ENCODE data around the gene GAL3ST1.
A peak's percentile ranks its signal among the peaks of the same experiment; 100 is the strongest.
"Not testable (repeated sequence)": the region's sequence is repeated elsewhere in the genome, so short reads cannot be mapped to it uniquely, and the experiment has no call there.

Gene GAL3ST1, protein sequence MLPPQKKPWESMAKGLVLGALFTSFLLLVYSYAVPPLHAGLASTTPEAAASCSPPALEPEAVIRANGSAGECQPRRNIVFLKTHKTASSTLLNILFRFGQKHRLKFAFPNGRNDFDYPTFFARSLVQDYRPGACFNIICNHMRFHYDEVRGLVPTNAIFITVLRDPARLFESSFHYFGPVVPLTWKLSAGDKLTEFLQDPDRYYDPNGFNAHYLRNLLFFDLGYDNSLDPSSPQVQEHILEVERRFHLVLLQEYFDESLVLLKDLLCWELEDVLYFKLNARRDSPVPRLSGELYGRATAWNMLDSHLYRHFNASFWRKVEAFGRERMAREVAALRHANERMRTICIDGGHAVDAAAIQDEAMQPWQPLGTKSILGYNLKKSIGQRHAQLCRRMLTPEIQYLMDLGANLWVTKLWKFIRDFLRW

GRCh38 chr22:30574095-30574981 is at the start of gene GAL3ST1:
Gene GAL3ST1 (minus strand): TSS chr22:30574665. CDS start chr22:30557392, 17,273 bp downstream.
- no peak for DNase-seq

GRCh38 chr22:30619909-30620308 is 45.4 kb upstream of the GAL3ST1 start:
- not testable (repeated sequence) for DNase-seq

DNA sequence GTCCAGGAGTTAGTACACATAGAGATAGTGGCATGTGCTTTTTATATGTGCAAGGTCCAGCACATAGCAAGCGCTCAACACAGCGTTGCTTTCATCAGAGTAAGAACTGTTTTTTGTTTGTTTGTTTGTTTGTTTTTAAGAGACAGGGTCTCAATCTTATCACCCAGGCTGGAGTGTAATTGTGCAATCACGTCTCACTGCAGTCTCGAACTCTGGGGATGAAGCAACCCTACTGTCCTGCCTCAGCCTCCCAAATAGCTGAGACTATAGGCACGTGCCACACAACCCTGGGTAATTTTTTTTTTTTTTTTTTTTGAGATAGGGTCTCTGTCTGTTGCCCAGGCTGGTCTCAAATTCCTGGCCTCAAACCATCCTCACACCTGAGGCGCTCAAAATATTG is 43.4 kb upstream of the GAL3ST1 start:
- no peak for DNase-seq

DNA sequence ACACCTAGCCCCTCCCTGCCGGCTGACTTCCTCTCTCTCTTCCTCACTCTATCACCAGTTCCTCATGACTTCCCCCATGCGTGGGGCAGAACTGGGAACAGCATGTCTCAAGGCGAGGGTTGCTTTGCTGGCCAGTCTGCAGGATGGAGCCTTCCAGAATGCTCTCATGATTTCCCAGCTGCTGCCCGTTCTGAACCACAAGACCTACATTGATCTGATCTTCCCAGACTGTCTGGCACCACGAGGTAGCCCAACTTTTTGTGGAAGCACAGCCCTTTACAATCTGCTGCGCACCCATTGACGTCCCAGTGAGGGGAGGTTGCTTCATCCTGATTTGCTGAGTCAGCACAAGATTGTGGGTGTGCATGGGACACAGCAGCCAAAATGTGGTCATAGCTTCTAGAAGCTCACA is 41.1 kb upstream of the GAL3ST1 start:
- DNase-seq = no peak

GRCh38 chr22:30614879-30615278 is 40.4 kb upstream of the GAL3ST1 start:
- DNase-seq = no peak

DNA sequence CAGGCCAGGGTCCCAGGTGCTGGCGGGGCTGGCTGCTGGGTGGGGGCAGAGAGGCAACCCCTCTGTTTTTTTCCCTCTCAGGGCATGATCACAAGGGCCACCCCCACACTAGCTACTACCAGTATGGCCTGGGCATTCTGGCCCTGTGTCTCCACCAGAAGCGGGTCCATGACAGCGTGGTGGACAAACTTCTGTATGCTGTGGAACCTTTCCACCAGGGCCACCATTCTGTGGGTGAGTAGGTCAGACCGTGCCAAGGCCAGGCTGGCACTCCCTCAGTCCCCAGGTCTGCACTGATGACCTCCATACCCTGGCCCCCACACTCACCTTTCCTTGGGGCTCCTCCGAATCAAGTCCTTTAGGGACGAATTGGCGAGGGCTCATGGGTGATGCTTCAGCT is 39.8 kb upstream of the GAL3ST1 start:
- DNase-seq = no peak

DNA sequence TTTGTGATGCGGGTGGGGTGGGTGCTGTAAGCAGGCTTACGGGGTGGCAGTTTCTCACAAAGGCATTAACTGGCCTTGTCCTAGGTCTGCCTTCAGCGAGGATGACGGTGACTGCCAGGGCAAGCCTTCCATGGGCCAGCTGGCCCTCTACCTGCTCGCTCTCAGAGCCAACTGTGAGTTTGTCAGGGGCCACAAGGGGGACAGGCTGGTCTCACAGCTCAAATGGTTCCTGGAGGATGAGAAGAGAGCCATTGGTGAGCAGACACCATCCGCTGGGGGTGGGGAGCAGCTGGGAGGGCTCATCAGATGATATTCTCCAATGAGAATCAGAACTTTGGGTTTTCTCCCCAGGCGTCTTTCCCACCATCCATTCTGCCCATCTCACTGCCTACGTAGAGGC is 38.3 kb upstream of the GAL3ST1 start:
- DNase-seq = no peak

GRCh38 chr22:30611197-30611596 is 36.7 kb upstream of the GAL3ST1 start:
- no peak for DNase-seq

GRCh38 chr22:30610299-30610698 is 35.8 kb upstream of the GAL3ST1 start:
- no peak for DNase-seq

DNA sequence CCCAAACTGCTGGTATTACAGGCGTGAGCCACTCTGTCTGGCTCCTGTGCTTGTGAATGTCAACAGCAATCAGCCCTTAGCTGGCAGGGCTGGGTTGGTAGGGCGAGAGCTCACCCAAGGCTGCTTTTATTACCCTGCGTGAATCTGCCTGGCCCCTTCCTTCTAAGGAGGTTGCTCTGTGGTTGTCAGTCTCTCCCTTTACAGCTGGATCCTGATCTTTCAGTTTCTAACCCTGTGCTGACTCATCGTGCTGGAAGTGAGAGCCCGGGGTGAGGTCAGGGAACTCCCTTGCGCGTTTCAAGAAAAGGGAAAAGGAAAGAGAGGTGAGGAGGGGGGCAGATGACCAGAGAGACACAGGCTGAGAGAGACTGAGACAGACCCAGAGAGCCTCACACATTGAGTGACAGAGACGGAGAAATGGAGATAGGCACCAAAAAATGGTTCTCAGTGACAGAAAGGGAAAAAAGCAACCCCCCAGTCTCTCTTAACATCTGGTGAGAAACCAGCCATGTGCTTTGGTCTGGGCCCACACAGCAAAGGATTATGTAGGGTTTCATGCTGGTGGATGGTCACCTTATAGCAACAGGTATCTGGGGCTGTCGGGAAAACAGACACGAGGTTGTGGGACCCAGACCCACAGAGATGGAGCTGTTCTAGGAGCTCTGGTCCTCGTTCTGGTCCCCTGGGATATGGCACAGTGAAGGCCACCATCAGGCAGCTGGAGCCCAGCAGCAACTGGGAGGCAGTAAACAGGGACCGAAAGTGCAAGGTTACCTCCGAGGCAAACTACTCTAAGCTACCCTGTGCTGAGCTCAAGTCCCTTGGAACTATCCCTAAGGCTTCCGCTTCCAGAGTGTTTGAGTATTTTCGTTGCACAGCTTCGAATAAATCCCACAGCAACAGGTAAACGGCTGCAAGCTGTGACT is 35.1 kb upstream of the GAL3ST1 start:
- DNase-seq = peak; percentile 78

GRCh38 chr22:30607939-30608338 is 33.5 kb upstream of the GAL3ST1 start:
- DNase-seq = no peak

- DNase-seq = no peak
These were observed 33.0 kb upstream of the GAL3ST1 start for GRCh38 chr22:30607300-30607930.

- DNase-seq = peak; percentile 50
These were observed 32.2 kb upstream of the GAL3ST1 start, which contains the start of gene TCN2 for GRCh38 chr22:30606455-30607299. Gene TCN2 (plus strand): TSS chr22:30607174. CDS start chr22:30607332, 158 bp downstream.

DNA sequence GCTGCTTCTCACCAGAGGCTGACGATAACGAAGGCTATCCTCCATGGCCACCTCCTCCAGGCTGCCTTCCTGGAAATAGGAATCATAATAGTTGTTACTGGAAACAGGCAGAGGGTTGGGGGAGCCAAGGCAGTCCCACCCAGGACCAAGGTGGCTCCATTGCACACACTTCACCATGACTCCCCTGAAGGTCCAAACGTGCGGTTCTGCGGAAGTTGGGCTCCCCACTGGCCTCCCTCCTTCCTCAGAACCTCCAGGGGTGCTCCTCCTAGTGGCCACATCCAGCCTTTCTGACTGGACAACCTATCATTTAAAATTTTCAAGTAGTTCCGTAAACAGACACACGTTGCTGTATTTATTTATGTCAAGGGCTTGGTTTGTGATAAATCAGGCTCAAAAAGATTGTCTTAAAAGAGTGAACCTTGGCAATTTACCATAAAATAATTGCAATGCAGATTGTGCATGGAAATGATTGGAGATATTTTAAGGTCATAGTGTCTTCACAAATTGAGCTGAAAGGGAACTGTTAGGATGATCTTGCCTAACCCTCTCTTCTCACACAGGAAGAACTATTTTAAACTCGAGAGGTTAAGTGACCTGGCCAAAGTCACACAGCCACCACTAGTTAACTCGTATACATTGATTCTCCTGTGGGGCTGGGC is 31.1 kb upstream of the GAL3ST1 start:
- peak; percentile 54 for DNase-seq

DNA sequence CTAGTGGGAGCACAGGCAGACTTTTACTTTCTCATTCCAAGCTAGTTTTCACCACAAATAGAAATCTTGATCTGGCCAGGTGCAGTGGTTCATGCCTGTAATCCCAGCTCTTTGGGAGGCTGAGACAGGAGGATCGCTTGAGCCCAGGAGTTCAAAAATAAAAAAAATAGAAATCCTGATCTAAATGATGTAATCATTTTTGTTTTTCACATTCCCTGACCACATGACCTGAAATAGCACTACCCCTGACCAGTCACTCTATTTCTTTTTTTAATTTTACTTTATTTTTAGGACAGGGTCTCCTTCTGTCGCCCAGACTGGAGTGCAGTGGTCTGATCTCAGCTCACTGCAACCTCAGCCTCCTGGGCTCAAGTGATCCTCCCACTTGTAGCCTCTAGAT is 30.3 kb upstream of the GAL3ST1 start:
- DNase-seq = no peak

GRCh38 chr22:30603801-30604200 is 29.3 kb upstream of the GAL3ST1 start:
- no peak for DNase-seq

- peak; percentile 39 for DNase-seq
These were observed 27.6 kb upstream of the GAL3ST1 start for GRCh38 chr22:30602049-30602448.

DNA sequence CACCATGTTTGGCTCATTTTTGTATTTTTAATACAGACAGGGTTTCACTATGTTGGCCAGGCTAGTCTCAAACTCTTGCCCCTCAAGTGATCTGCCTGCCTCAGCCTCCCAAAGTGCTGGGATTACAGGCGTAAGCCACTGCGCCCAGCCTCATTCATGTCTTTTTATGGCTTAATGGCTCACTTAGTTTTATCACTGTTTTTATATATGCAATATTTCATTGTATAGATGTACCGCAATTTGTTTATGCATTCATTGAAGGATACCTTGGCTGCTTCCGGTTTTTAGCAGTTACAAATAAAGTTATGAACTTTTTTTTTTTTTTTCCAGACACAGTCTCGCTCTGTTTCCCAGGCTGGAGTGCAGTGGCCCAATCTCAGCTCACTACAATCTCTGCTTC is 27.0 kb upstream of the GAL3ST1 start:
- no peak for DNase-seq

DNA sequence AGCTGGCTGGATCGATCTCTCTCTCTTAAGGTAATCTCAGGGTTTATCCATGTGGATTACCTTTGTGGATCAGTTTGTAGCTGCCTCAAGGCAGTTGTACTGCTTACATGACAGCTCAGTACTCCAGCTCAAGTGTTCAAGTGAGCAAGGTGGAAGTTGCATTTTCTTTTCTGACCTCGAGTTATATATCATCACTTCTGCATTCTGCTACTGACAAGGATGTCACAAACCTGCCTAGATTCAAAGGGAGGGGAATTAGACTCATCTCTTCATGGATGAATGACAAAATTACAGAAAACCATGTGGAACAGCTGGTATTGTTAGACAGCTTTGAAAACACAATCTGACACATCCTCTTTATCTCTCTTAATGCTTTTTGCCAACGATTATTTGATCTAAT is 26.5 kb upstream of the GAL3ST1 start:
- DNase-seq = no peak

DNA sequence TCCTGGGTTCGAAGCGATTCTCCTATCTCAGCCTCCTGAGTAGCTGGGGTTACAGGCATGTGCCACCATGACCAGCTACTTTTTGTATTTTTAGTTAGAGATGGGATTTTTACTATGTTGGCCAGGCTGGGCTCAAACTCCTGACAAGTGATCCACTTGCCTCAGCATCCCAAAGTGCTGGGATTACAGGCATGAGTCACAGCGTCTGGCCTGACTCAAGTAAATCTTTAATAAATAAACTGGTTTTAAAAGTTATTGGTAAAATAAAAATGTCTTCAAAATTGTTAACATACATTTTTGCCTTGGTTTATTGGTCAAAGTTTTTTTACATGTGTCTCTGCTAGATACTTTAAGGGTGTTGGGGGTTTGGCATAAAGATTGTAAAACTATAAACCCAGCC is 24.5 kb upstream of the GAL3ST1 start:
- no peak for DNase-seq

- DNase-seq = no peak
These were observed 22.4 kb upstream of the GAL3ST1 start for GRCh38 chr22:30596886-30597285.

Data from activated CD4-positive, alpha-beta T cell treated with anti-CD3 and anti-CD28 coated beads, Interleukin-2, Interleukin-6, amounts not matched to agents 100 ng/mL and 50 ng/mL, durations not matched to agents 16 hours and 8 hours (primary cell).